Activated CD4-positive, alpha-beta T cell treated with anti-CD3 and anti-CD28 coated beads, Interleukin-2, amount 50 U/mL, for 48 hours (primary cell): ENCODE data around the gene CNTNAP2.
"Not testable (repeated sequence)": the region's sequence is repeated elsewhere in the genome, so short reads cannot be mapped to it uniquely, and the experiment has no call there.

ENCODE experiments used
- DNase-seq, 2 experiments: peaks; one replicate each; pipeline ENCODE4 v3.0.0-alpha.2; 2020

Gene CNTNAP2

GRCh38 chr7:148445260-148446044 is 2328.9 kb downstream of the CNTNAP2 start:
- DNase-seq = no peak

- DNase-seq = no peak
Observed at GRCh38 chr7:148447221-148447849, 2330.7 kb downstream of the CNTNAP2 start.

GRCh38 chr7:148451526-148451925 is 2334.9 kb downstream of the CNTNAP2 start:
- DNase-seq = not testable (repeated sequence)

GRCh38 chr7:148456351-148456750 is 2339.8 kb downstream of the CNTNAP2 start:
- no peak for DNase-seq

- DNase-seq = no peak
Observed at GRCh38 chr7:148457310-148457921, 2340.8 kb downstream of the CNTNAP2 start.

- DNase-seq = no peak
Observed at GRCh38 chr7:148458263-148458662, 2341.7 kb downstream of the CNTNAP2 start.

GRCh38 chr7:148461392-148462179 is 2345.0 kb downstream of the CNTNAP2 start:
- no peak for DNase-seq

- not testable (repeated sequence) for DNase-seq
Observed at GRCh38 chr7:148462774-148463173, 2346.2 kb downstream of the CNTNAP2 start.

GRCh38 chr7:148463210-148463609 is 2346.6 kb downstream of the CNTNAP2 start:
- DNase-seq = no peak

- DNase-seq = no peak
Observed at GRCh38 chr7:148464947-148465346, 2348.3 kb downstream of the CNTNAP2 start.

- not testable (repeated sequence) for DNase-seq
Observed at GRCh38 chr7:148465441-148465840, 2348.8 kb downstream of the CNTNAP2 start.

GRCh38 chr7:148466120-148466519 is 2349.5 kb downstream of the CNTNAP2 start:
- DNase-seq = no peak

- DNase-seq = no peak
Observed at GRCh38 chr7:148468700-148469098, 2352.1 kb downstream of the CNTNAP2 start.
